HG03045 (cell line): ENCODE measurements around the gene EFCC1.

Experiments
- ATAC-seq: cut with Tn5 transposase; IDR thresholded peaks from one replicate; pipeline ENCODE4 v1.9.1; 2021; ENCODE audit warnings: mild to moderate bottlenecking, moderate library complexity; ENCODE audit not compliant: unreplicated experiment

Gene EFCC1

DNA sequence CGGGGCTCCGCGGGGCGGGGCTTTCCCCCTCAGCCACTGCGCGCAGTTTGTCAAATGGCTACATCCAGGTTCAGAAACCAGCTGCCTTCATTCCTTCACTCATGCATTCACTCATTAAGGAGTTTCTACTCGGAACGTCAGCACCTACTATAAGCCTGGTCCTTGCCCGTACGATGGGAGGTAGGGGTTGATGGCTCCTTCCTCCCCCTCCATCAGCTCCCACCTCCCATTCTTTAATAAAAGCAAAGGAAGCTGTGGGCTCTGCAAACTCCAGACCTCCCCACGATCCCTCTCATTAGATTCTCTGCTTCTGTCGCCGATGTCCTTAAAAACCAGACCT, 7.0 kb upstream of the EFCC1 start:
- no peak for ATAC-seq

DNA sequence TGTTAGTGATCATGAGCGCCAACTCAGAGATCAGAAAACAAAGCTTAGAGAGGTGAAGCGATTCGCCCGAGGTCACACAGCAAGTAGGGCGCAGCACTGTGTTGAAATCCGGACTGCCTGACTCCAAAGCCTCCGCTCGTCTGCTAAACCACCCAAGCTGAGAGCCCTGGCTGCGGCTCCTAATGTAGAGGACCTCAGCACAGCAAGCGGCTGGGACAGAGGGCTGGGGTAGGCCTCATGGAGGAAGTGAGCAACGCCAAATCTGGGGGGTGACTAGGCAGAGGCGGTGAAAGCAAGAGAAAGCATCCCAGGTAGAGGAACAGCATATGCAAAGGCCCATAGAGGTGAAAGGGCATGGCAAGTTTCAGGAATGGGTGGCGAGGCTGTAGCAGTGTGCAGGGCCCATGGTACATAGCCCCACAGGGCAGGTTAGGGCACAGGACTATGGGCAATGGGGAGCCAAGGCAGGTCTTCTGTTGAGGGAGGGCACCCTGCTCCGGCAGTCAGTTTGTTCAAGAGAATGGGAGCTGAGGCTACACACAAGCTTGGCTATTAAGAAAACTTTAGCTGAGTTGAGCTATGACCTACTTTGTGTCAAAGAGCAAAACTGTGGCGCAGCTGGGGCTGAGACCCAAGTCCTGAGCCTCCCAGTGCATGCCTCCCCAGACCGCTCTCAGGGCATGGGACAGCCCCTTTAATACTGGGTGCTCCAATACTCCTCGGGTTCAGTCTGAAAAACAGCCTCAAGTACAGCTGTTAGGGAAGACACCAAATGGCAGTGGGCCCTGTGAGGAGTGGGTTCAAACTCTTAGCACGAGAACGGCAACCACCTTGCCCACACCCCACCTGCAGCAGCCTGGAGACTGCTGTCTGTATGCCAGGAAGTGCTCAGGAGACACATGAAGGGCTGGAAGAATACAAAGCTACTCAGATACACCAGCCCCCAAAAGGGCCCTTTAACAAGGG, 6.2 kb upstream of the EFCC1 start:
- no peak for ATAC-seq

DNA sequence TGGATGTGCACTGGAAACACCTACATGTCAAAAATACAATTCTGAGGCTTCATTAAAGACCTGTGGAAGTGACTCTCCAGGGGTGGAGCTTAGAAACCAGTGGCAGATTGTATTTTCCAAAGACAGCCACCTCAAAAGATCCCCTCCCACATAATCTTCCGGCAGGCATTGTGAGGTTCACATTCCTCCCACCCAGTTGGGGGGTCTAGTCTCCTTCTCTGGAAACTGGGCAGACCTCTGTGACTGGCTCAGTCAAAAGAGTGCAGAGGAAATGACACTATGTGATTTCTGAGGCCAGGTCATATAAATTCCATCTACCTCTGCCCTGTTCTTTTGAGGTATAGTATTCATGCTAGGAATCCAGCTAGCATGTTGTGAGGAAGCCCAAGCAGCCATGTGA, 5.4 kb upstream of the EFCC1 start:
- no peak for ATAC-seq

- ATAC-seq: no peak
These were observed 4.9 kb upstream of the EFCC1 start for GRCh38 chr3:128996200-128996599.

DNA sequence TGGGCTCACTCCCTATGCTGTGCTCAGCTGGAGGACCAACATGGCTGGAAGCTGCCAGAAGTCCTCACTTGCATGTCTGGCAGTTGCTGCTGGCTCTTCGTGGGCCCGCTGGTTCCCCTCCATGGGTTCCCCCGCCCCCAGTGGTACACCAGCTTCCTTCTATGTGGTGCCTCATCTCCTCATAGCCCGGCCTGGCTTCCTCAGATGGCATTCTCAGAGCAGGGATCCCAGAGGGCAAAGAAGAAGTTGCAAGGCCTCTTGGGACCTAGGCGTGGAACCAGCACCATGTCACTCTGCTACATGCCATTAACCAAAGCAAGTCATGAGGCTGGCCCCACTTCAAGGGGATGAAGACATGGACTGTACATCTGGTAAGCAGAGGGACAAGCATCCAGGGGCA, 4.4 kb upstream of the EFCC1 start:
- ATAC-seq: no peak

- no peak for ATAC-seq
These were observed 3.5 kb upstream of the EFCC1 start for GRCh38 chr3:128997486-128998133.

GRCh38 chr3:128998561-128998960, 2.5 kb upstream of the EFCC1 start:
- ATAC-seq: no peak

- ATAC-seq: no peak
These were observed 2.0 kb upstream of the EFCC1 start for GRCh38 chr3:128999102-128999501.

GRCh38 chr3:129000742-129001100, 383 bp upstream of the EFCC1 start:
- no peak for ATAC-seq

DNA sequence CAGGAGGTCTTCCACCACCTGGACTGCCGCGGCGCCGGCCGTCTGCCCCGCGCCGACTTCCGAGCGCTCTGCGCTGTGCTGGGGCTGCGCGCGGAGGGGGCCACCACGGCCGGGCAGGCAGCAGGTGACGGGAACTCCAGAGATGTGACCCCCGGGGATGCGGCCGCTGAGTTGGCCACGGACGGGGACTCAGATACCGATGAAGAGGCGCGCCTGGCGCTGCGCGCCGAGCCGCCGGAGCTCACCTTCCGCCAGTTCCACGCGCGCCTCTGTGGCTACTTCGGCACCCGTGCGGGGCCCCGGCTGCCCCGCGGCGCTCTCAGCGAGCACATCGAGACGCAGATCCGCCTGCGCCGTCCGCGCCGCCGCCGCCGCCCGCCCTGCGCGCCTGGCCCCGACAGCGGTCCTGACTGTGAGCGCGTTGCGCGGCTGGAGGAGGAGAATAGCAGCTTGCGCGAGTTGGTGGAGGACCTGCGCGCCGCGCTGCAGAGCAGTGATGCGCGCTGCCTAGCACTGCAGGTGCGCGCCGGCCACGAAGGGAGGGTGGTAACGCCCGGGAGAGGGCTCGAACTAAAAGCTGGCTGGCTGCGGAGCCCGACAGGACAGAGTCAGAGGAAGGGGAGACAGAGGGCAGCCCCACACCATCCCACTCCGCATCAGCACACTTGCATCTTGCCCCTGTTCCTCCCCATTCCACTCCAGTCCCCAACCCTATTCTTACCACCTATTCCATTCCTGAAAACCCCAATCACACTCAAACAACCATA, 885 bp downstream of the EFCC1 start:
- no peak for ATAC-seq

DNA sequence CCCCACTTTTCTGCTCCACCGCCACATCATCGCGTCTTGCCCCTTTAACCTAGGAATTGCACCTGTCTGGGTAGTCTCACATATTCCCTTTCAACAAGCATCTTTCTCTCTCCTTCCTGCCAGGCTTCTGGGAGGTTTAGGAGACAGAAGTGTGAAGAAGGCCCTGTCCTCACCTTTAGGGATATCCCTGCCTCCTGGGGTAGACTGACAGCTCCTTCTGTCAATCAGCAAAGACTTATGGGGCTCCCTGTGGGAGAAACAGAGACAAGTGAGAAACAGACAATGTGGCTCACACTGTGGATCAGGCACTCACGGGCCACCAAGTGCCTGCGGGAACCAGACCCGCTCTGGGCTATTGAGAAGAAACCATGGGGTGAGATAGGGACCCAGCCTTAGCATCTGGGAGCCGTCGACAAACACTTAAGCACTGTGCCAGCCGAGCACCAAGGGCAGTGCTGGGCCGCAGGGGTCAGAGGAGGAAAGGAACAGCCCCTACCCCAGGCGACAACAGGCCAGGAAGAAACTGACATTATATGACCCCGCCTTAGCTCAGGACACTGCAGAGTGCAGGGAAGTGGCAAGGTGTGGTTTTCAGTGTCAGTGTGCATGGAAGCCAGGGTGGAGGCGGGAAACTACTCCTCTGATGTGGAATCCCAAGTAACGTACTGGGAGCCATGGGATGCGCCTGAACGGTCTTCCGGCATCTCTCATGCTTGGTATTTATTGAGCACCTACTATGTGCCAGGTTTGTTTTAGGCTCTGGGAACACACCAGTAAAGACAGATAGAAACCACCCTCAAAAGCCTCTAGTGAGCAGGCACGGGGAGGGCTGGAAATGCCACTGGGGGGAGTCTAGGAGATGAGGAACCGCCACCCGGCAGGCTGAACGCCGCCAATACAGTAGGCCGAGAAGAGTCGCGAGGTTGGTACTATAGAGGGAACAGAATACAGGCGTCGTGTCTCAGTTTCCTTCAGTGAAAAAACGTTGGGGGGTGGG, 1.8 kb downstream of the EFCC1 start:
- ATAC-seq: no peak

GRCh38 chr3:129003578-129004112, 2.5 kb downstream of the EFCC1 start:
- no peak for ATAC-seq

DNA sequence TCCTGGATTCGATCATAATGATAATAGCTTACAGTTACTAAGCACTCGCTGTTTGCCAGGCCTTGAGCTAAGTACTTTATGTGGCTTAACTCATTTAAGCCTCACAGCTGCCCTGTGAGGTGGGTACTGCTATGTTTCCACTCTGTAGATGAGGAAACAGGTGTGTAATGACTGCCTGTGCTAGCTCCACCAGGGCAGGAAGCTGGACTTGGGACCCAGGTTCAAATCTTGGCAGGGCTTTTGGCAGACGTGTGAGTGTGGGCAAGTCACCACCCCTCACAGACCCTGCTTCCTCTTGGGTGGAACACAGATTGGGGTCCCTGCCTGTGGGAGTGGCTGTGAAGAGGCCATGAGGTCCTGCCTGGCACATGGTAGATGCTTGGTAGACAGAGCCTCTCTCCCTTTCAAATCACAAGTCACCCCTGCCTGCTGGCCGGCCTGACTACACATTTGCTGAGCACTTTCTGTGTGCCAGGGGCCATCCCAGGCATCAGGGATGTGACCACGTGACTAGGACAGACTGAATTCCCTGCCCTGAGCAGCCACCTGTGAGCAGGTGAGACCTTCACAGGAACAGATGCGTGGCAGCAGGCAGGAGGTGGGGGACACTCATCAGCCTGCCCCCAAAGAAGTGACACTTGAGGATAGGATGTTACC, 3.7 kb downstream of the EFCC1 start:
- ATAC-seq: no peak

DNA sequence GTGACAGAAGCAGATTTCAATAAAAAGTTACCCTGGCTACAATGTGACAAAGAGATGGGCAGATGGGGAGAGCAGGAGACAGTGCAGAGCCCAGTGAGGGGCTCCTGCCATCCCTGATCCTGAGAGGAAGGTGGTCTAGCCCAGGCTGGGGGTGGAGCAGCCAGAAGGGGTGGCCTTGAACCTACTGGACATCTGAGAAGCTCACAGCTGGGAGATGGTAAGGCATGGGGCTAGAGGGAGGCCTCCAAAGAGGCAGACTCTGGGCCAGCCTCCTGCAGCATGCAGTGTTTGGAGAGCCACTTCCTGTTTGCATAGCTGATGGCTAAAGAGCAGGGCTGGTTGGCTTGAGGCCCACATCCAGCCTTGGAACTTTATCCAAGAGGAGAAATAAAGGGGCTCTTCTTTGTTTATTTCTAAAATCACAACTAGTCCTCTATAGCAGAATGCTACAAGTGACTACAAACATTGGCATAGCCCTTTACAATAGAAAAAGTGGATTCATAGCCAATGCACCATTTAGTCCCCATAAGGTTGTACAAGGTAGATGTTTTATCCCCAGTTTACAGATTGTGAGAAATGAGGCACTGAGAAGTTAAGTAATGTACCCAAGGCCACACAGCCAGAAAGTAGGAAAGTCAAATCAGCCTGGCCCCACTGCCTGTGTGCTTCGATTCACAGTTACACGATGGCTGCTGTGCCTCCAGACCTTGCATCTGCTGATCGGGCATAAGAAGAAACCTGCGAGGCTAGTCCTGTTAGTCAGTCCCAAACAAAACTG, 4.6 kb downstream of the EFCC1 start:
- no peak for ATAC-seq

DNA sequence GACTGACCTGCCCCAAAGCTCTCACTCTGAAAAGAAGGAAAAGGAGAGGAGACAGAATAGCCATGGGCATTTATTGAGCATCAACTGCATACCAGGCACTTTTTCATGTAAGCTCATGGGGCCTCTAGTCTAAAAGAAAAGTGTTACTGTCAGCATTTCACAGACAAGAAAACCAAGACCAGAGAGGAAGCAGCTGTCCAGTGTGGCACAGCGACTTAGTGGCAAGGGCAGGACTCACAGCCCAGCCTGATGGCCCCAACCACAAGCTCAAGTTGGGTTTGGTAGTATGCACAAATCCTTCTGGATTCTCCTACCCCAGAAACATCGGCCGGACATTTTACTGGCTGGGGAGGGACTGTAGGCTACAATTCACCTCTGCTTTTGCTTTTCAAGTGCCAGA, 5.8 kb downstream of the EFCC1 start:
- no peak for ATAC-seq

DNA sequence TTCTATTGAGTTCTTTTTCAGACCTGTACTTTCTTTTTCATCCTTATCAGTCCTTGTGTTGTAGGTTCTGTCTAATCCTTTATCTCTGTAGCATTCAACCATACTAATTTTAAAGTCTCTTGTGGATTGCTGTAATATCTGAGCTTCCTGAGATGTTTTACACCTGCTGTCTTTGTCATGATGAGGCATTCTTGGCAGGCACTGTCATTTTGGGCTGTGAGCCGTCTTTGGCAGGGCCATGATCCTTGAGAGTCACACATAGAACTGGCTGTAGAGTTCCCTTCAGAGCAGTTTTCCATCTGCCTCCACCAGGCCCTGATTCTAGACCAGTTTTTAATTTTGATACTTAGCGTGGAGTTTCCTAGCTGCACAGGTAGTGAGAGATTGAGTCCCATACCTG, 6.7 kb downstream of the EFCC1 start:
- ATAC-seq: no peak

GRCh38 chr3:129009266-129009665, 8.2 kb downstream of the EFCC1 start:
- no peak for ATAC-seq

DNA sequence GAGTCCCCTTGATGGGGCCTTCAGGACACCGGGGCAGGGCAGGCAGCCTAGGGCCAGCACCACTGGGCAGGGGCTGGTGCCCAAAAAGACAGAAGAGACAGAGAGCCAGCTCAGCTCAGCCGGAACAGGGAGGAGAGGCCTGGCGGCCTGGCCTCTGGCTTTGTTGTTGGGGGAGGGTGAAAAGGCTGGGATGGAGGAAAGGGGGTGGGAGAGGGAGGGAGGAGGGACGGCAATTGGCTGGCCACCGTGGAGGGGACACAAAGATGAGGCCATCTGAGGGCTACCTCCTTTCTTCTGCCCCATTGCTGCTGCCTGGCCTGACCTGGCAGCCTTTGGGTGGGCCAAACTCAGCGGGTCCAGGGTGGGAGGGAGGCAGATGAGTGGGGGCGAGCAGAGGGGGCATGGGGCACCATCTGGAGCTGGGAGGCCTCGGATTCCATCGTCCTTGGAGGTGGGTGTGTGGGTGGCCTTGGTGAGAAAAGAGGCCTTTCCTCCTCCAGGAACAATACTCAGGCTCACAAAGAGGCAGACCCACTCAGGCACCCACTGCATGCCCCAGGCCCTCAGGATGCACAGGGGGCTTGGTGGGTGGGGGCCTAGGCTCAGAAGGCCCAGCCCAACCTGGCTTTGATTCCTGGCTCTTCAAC, 9.3 kb downstream of the EFCC1 start:
- ATAC-seq: no peak

DNA sequence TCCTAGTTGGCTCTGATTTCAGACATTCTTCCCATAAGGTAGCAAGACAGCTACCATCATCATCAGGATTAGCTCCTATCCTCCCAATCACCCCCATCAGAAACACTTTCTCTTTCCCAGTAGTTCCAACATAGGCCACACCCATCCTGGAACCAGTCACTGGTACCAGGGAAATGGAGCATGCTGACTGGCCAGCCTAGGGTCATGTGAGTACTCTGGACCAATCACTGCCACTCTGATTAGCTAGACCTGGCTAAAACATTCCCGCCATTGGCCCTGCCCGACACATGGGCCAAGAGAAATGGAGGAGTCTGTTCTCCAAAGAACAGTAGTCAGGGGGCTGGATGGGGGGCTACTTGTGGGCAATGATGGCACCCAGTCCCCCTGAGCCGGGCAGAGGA, 12.4 kb downstream of the EFCC1 start:
- ATAC-seq: no peak
